Activated CD4-positive, alpha-beta T cell treated with anti-CD3 and anti-CD28 coated beads, Interleukin-2, amount 10 ng/mL, durations not matched to agents 24 days and 14 days (primary cell): ENCODE measurements around the gene RSPRY1. TPM values are rescaled to one million over a fixed set of nuclear protein-coding genes. Genes with fewer than 3 reads are reported as not detected.
"Not testable (repeated sequence)": the region's sequence is repeated elsewhere in the genome, so short reads cannot be mapped to it uniquely, and the experiment has no call there.

Experiments used
- DNase-seq: peaks from one replicate; pipeline ENCODE4 v3.0.0; 2022
- H3K27ac Mint-ChIP-seq: one replicate; pipeline ENCODE4 v1.8.0; 2022; ENCODE audit warnings: mild to moderate bottlenecking, mixed read lengths
- H3K27me3 Mint-ChIP-seq: one replicate; pipeline ENCODE4 v1.8.0; 2022; ENCODE audit warnings: mixed read lengths
- H3K36me3 Mint-ChIP-seq: one replicate; pipeline ENCODE4 v1.8.0; 2022; ENCODE audit warnings: low read depth, mild to moderate bottlenecking, mixed read lengths
- H3K4me1 Mint-ChIP-seq: one replicate; pipeline ENCODE4 v1.8.0; 2021; ENCODE audit warnings: mixed read lengths
- H3K4me3 Mint-ChIP-seq: one replicate; pipeline ENCODE4 v1.8.0; 2022; ENCODE audit warnings: mild to moderate bottlenecking, moderate library complexity, mixed read lengths
- H3K9me3 Mint-ChIP-seq: one replicate; pipeline ENCODE4 v1.8.0; 2021; ENCODE audit warnings: mixed read lengths
- intact Hi-C: fragments of 100-400 bp; cut with micrococcal nuclease; formaldehyde crosslinking; loops from one replicate; pipeline ENCODE4 v1.15.1; 2023
- total RNA-seq: library from RNA; stranded (reverse); gene quantifications from 2 replicates; pipeline ENCODE4 v1.2.3, GENCODE V29; 2022

RSPRY1 gene
- total RNA-seq, 1 donor from 2014 or later: 36.6 TPM

DNA sequence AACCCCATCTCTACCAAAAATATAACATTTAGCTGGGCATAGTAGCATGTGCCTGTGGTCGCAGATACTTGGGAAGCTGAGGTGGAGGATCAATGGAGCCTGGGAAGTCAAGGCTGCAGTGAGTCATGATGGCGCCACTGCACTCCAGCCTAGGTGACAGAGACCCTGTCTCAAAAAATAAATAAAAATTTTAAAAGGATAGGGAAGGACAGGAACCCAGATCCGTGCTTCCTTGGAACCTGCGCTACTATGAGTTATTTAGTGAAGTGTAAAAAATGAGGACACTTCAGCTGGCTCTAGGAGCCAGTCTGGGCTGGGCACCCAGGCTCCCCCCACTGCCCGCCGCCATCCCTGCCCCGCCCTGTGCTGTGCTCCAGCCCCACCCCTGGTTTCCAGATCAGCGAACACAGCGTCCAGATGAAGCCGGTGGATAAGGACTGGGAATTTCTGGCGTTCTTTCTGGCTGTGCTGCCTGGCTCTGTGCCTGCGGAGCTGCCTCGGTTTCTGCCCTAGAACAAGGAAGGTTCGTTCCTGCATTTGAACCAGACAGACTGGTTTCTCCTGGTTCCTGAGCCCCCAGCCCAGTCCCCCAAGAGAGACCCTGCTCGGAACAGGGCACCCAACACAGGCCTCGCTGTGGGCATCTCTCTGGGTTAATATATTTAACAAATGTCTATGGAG lies 79.9 kb downstream of the RSPRY1 start:
- no peak for DNase-seq
- intact Hi-C loops: no loop called here
- Mint-ChIP-seq H3K36me3 (no peaks in the 10 kb centered on the region), H3K4me3 (peak overlapping the region; percentile 36), H3K27me3 (no peaks in the 10 kb centered on the region), H3K27ac (peak overlapping the region; percentile 80), H3K9me3 (no peaks in the 10 kb centered on the region), H3K4me1 (peaks cover 23% of the 10 kb centered on the region)

DNA sequence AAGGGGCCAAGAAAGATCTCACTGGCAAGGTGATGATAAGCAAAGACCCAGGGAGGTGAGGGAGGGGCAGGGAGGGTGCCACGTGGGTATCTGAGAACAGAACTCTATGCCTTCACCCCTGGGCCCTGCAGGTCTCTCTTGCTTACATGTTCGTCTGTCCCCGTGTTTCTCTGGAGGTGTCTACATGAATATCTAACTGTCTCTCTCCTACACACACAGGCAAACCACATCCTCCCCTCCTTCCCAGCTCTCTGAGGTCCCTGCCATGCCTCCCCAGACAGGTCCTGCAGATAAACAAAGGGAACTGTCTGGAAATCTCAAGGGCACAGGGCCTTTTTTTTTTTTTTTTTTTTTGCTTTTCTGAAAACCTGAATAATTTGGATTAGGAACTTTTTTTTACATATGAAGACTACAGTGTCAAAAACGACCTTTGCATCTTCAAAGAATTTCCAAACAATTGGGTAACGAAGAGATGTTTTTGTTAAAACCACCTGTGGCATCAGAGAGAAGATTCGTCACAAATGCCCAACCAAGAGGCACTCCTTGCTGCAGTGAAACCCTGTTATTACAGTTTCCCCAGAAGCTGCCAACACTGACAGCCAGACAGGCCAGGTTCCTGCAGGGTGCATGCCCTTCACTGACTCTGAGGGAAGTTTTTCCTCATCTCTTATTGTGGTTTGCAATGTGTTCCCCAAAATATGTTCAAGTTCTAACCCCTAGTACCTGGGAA lies 80.6 kb downstream of the RSPRY1 start:
- Mint-ChIP-seq H3K36me3 (no peaks in the 10 kb centered on the region), H3K27ac (peak overlapping the region; percentile 80), H3K9me3 (no peaks in the 10 kb centered on the region), H3K4me1 (peaks cover 23% of the 10 kb centered on the region), H3K27me3 (no peaks in the 10 kb centered on the region), H3K4me3 (peak overlapping the region; percentile 36)
- peak; percentile 78 for DNase-seq
- intact Hi-C loops: no loop called here

DNA sequence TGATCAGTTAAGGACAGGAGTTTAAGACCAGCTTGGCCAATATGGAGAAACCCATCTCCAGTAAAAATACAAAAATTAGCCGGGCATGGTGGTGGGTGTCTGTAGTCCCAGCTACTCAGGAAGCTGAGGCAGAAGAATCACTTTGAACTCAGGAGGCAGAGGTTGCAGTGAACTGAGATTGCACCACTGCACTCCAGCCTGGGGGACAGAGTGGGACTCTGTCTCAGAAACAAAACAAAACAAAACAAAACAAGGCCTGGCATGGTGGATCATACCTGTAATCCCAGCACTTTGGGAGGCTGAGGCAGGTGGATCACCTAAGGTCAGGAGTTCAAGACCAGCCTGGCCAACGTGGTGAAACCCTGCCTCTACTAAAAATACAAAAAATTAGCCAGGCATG lies 81.2 kb downstream of the RSPRY1 start:
- H3K9me3 Mint-ChIP-seq, H3K36me3 Mint-ChIP-seq, DNase-seq, H3K4me3 Mint-ChIP-seq, intact Hi-C loops, H3K27me3 Mint-ChIP-seq: not testable (repeated sequence)
- Mint-ChIP-seq H3K4me1 (peaks cover 23% of the 10 kb centered on the region), H3K27ac (peak overlapping the region; percentile 5)

DNA sequence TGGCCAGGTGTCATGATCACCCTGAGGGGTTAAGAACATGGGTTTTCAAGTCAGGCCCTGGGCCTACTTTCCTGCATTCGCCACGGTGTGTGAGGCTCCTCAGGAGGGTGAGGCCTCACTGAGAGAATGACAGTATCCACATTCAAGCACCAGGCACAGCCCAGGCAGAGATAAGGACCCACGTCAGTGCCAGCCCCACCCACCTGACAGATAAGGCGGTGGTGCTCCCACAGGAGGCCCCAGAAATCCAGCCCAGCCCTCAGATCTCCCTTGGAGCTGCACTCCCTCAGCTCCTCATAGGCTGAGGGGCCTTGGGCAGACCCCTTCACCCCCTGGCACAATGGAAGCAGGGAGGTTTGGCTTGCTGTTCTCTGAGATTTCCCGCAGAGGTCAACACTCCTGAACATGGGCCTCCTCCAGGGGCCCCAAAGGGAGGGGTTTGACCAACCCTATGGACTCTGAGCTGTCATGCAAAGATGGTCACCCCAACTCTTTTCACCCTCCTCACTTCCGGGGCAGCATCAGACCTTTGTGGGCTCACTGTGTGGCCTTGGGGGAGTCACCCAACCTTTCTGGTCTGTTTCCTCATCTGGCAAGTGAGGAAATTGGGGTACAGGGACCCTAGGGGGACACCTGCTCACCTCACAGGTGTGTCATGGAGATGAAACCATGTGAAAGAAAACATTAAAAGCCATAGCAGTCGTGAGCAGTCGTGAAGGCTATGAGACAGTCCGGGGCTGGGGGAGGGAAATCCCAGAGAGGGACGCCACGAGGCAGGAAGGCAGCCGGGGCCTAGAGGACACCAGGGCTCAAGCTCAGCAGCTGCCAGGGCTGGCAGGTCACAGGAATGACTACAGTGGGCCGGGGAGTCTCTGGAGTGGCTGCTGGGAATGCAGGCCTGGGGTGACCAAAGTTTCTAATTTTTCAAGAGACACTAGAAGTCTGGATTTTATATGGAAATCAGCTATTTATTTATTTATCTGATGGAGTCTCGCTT lies 83.0 kb downstream of the RSPRY1 start:
- no peaks in the 10 kb centered on the region for H3K27me3 Mint-ChIP-seq
- DNase-seq: no peak
- no peaks in the 10 kb centered on the region for H3K36me3 Mint-ChIP-seq
- H3K9me3 Mint-ChIP-seq: no peaks in the 10 kb centered on the region
- H3K27ac Mint-ChIP-seq: no peak overlapping the region
- intact Hi-C loops: no loop called here
- H3K4me1 Mint-ChIP-seq: peaks cover 23% of the 10 kb centered on the region
- H3K4me3 Mint-ChIP-seq: no peak overlapping the region

DNA sequence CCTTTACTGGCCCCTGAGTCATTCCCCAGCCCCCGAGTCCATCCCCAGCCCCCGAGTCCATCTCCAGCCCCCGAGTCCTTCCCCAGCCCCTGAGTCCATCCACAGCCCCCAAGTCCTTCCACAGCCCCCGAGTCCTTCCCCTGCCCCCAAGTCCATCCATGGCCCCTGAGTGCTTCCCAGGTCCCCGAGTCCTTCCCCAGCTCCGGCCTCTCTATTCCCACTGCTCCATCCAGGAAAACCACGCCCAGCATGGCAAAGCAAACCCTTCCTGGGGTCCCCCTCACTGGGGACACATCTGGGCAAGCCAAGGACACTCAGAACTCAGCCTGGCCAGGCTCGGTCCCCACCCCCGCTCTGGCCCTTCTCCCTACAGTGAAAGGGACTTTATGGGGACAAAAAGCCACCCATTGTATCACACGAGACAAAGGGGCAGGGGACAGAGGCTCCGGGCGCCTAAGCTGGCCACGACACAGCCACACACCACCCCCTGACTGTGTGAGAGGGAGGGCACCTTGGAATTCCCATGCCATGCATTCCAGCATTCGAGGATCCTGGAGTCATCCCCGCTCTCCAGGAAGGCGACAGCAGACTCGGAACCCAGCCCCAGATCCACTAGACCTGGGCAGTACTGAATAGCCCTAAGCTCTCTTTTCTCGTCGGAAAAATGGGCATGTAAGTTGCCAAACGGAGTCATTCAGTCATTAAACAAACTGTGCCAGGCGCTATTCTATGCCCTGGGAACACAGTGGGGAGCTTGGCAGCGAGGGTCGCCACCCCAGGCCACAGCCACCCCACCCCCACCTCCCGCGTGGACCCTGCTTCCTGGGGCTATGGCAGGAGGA lies 84.3 kb downstream of the RSPRY1 start:
- Mint-ChIP-seq H3K4me1 (peaks cover 20% of the 10 kb centered on the region), H3K4me3 (no peak overlapping the region), H3K36me3 (no peaks in the 10 kb centered on the region)

DNA sequence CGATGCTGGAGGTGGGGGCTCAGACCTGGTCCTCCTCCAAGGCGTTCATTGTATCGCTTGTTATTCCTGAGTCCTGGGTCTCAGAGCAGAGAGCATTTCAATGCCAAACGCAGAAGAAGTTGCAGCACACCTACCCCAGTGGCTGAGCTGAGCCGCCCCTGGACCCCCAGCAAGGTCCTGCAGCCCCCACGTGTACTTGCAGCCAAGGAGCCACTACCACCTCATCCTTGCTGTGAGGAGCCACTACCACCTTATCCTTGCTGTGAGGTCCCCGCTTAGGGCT lies 84.9 kb downstream of the RSPRY1 start:
- no peak for DNase-seq
- H3K9me3 Mint-ChIP-seq: no peaks in the 10 kb centered on the region
- intact Hi-C loops: no loop called here
- H3K36me3 Mint-ChIP-seq: no peaks in the 10 kb centered on the region
- no peak overlapping the region for H3K27ac Mint-ChIP-seq
- no peaks in the 10 kb centered on the region for H3K27me3 Mint-ChIP-seq
- H3K4me3 Mint-ChIP-seq: no peak overlapping the region
- peaks cover 18% of the 10 kb centered on the region for H3K4me1 Mint-ChIP-seq

More for the DNA sequence above, 84.3 kb downstream of the RSPRY1 start:
- no peak for DNase-seq
- H3K27me3 Mint-ChIP-seq: no peaks in the 10 kb centered on the region
- H3K27ac Mint-ChIP-seq: no peak overlapping the region
- intact Hi-C loops: no loop called here
- H3K9me3 Mint-ChIP-seq: no peaks in the 10 kb centered on the region

DNA sequence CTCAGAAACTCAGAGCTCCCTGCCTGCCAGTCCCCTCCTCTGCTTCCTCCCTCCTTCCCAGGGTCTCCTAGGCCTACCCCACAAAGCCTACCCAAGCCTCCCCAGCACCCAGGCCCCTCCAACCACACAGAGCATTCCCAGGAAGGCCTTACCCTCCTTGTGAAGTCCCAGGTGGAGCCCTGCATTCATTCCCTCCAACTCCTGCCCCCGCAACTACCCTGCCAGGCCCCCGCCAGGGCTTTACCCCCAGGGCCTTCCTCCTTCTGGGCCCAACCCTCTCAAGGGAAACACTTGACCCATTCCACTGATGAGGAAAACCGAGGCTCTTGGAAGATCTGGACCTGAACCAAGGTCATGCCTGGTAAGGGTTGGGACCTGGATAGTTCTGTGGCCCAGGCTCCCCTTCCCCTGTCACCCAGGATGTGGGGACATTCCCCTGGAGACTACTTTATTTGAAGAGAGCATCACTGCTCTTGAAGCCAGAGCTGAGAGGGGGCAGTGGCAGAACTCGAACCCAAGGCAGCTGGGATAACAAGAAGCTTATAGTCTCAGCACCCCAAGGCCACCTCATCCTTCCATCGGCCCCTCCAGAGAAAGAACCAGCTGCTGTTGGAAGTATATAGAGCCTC lies 85.9 kb downstream of the RSPRY1 start:
- no peaks in the 10 kb centered on the region for H3K36me3 Mint-ChIP-seq
- no peaks in the 10 kb centered on the region for H3K9me3 Mint-ChIP-seq
- no peak for DNase-seq
- no peak overlapping the region for H3K4me3 Mint-ChIP-seq
- peaks cover 15% of the 10 kb centered on the region for H3K4me1 Mint-ChIP-seq
- no peak overlapping the region for H3K27ac Mint-ChIP-seq
- intact Hi-C loops: no loop called here
- no peaks in the 10 kb centered on the region for H3K27me3 Mint-ChIP-seq

DNA sequence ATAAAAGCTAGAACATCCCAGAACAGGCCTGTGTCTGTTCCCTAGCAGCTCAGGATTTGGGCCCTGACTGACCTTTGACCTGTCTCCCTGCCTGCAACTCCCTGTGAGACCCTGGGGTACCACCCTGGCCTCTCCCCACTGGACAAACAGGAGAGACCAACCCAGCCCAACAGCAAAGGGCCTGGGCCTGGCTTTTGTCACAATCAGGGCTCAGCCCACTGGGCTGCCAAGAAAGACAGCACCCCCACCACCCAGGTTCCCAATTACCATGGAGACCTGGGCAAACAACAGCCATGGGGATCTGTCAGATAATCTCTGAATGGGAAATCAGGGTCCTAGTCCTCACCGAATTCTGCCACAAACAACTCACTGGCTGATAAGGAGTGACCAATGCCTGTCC lies 87.2 kb downstream of the RSPRY1 start:
- intact Hi-C loops: no loop called here
- Mint-ChIP-seq H3K36me3 (no peaks in the 10 kb centered on the region), H3K4me1 (peaks cover 19% of the 10 kb centered on the region), H3K27ac (no peak overlapping the region), H3K27me3 (peaks cover 3% of the 10 kb centered on the region), H3K4me3 (no peak overlapping the region), H3K9me3 (no peaks in the 10 kb centered on the region)
- no peak for DNase-seq

DNA sequence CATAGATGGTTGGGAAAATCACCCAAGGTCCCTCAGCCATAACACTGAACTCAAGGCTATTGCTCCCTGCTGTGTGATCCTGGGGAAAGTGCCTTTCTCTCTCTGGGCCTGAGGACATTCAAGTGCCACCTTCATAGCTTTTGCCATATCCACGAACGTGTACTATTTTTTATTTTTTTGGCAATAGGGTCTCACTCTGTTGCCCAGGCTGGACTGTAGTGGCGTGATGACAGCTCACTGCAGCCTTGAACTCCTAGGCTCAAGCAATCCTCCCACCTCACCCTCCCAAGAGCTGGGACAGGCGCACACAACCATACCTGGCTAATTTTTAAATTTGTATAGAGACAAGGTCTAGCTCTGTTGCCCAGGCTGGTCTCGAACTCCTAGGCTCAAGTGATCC lies 87.7 kb downstream of the RSPRY1 start:
- H3K4me3 Mint-ChIP-seq: no peak overlapping the region

DNA sequence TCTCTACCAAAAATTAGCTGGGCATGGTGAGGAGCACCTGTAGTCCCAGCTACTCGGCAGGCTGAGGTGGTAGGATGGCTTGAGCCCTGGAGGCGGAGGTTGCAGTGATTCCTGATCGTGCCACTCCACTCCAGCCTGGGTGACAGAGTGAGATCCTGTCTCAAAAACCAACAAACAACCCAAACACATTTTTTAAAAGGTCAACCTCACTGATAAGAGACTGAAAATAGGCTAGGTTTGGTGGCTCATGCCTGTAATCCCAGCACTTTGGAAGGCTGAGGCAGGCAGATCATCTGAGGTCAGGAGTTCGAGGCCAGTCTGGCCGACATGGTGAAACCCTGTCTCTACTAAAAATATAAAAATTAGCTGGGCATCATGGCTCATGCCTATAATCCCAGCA lies 89.8 kb downstream of the RSPRY1 start:
- H3K4me1 Mint-ChIP-seq: peaks cover 26% of the 10 kb centered on the region
- H3K9me3 Mint-ChIP-seq, intact Hi-C loops: not testable (repeated sequence)

More for the DNA sequence above, 87.7 kb downstream of the RSPRY1 start:
- Mint-ChIP-seq H3K27ac (no peak overlapping the region), H3K36me3 (no peaks in the 10 kb centered on the region), H3K27me3 (peaks cover 3% of the 10 kb centered on the region), H3K4me1 (peaks cover 19% of the 10 kb centered on the region), H3K9me3 (no peaks in the 10 kb centered on the region)
- DNase-seq: no peak
- intact Hi-C loops: no loop called here

DNA sequence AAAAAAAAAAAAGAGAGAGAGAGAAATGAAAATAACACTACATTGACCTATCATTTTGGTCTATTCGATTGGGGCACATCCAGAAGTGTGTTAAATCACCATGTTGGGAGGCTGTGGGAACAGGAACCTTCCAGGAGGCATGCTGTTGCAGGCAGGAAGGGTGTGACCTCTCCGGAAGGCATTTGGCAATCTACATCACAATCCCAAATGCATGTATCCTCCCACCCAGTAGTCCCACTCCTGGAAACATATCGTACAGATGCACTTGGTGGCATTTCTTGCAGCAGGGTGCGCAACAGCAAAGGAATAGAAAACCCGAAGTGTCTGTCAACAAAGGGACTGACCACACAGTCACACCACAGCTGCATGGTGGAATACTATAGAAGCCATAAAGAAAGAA lies 90.5 kb downstream of the RSPRY1 start:
- no peak overlapping the region for H3K27ac Mint-ChIP-seq
- DNase-seq: no peak
- intact Hi-C loops: no loop called here
- H3K9me3 Mint-ChIP-seq: no peaks in the 10 kb centered on the region
- H3K36me3 Mint-ChIP-seq: no peaks in the 10 kb centered on the region
- no peak overlapping the region for H3K4me3 Mint-ChIP-seq
- peaks cover 26% of the 10 kb centered on the region for H3K4me1 Mint-ChIP-seq
- H3K27me3 Mint-ChIP-seq: peaks cover 10% of the 10 kb centered on the region

More for the DNA sequence above, 89.8 kb downstream of the RSPRY1 start:
- H3K27me3 Mint-ChIP-seq, H3K4me3 Mint-ChIP-seq, H3K36me3 Mint-ChIP-seq, H3K27ac Mint-ChIP-seq, DNase-seq: not testable (repeated sequence)

DNA sequence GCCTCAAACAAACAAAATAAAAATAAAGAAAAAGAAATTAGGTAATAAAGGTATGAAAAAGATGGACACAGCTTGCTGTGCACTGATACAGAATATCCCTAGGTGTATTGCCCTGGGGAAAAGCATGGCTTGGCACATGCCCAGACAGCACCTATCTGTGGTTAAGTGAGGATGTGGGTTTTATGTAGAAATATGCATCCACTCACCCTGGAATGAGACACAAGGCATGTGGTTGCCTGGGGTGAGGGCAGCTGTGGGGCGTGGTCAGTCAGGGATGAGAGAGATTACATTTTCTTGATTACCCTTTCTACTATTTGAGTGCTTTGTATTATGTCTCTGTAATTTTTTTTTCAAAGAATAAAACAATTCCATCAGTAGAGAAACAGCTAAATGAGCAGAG lies 91.5 kb downstream of the RSPRY1 start:
- H3K4me3 Mint-ChIP-seq: peak overlapping the region; percentile 73
- H3K27ac Mint-ChIP-seq: peak overlapping the region; percentile 39
- DNase-seq: peak; percentile 88
- intact Hi-C loops: no loop called here
- peaks cover 26% of the 10 kb centered on the region for H3K4me1 Mint-ChIP-seq
- H3K9me3 Mint-ChIP-seq: no peaks in the 10 kb centered on the region
- H3K36me3 Mint-ChIP-seq: no peaks in the 10 kb centered on the region
- peaks cover 16% of the 10 kb centered on the region for H3K27me3 Mint-ChIP-seq

DNA sequence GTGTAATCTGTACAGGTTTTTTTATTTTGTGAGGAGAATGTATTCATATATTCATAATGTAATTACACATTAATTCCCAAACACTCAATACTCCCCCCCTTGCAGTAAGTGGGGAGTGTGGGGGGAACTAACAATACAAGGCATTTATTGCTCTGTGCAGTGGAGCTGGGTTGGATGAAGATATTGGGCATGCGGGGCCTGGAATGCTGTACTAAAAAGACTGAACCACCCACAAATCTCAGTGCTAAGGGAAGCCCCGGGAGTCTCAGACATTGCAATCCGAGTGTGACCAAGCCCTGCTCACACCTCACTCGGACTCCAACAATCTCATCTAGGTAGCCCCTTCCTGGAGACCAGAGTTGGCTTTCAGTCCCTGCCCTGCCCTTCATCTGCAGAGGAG lies 92.4 kb downstream of the RSPRY1 start:
- H3K4me1 Mint-ChIP-seq: peaks cover 31% of the 10 kb centered on the region
- DNase-seq: no peak
- H3K4me3 Mint-ChIP-seq: no peak overlapping the region
- no peaks in the 10 kb centered on the region for H3K9me3 Mint-ChIP-seq
- intact Hi-C loops: no loop called here
- H3K27me3 Mint-ChIP-seq: peaks cover 25% of the 10 kb centered on the region
- H3K36me3 Mint-ChIP-seq: no peaks in the 10 kb centered on the region
- no peak overlapping the region for H3K27ac Mint-ChIP-seq
